GM12801 (cell line): Measurements from ENCODE around the gene ARMC8.

Source experiments
- TF ChIP-seq, protein P1 (sequence below): IDR thresholded peaks from one replicate; pipeline ENCODE4 v1.5.1; 2011; ENCODE audit warnings: control low read depth; ENCODE audit not compliant: insufficient read length; ENCODE audit errors: extremely low read depth

The ARMC8 gene

DNA sequence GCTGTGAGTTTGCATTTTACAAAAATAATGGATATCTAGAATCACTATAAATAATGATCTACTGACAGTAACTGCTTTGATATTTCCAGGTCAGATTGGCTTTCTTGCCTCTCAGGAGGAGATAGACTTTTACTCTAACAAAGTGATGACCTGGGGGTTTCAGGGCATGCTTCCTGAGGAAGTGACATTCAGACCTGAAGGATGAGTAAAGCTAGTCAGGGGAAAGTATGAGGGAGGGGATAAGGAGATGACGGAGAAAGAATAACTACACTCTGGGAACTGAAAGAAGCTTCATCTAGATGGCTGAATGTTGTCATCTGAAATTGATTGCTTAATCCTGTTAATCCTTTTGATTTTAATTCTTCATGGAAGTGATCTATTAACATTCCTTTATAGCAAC lies 32.2 kb downstream of the ARMC8 start:
- TF ChIP-seq, protein P1, sequence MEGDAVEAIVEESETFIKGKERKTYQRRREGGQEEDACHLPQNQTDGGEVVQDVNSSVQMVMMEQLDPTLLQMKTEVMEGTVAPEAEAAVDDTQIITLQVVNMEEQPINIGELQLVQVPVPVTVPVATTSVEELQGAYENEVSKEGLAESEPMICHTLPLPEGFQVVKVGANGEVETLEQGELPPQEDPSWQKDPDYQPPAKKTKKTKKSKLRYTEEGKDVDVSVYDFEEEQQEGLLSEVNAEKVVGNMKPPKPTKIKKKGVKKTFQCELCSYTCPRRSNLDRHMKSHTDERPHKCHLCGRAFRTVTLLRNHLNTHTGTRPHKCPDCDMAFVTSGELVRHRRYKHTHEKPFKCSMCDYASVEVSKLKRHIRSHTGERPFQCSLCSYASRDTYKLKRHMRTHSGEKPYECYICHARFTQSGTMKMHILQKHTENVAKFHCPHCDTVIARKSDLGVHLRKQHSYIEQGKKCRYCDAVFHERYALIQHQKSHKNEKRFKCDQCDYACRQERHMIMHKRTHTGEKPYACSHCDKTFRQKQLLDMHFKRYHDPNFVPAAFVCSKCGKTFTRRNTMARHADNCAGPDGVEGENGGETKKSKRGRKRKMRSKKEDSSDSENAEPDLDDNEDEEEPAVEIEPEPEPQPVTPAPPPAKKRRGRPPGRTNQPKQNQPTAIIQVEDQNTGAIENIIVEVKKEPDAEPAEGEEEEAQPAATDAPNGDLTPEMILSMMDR: no peak

DNA sequence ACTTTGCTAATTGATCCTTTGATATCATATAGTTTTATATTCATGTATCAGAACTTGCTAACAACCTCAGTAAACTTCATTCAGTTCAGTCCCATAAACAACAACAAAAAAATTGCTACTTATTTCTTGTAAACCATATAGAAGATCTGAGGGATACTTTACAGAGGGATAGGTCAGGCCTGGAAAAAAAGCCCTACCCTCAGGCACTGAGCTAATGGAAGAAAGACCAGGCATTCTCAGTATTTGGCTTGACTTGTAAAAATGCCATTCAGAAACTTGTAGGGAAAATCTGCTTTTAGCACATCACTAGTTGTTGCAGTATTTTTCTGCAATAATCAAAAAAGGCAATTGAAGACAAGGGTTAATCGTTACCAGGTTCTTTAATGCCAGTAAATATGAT lies 33.1 kb downstream of the ARMC8 start:
- TF ChIP-seq, protein P1: no peak

DNA sequence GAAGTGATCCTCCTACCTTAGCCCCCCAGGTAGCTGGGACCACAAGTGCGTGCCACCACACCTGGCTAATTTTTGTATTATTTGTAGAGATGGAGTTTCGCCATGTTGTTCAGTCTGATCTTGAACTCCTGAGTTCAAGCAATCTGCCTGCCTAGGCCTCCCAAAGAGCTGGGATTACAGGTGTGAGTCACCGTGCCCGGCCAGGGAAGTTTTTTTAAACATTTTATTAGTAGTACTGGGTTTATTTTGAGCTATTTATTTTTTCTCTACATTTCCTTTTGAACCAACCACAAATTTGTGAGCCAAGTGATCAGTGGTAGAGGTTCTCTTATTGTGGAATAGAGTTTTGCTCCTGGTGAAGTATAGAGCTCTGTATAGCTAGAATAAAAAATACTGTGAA lies 33.7 kb downstream of the ARMC8 start:
- TF ChIP-seq, protein P1: no peak

DNA sequence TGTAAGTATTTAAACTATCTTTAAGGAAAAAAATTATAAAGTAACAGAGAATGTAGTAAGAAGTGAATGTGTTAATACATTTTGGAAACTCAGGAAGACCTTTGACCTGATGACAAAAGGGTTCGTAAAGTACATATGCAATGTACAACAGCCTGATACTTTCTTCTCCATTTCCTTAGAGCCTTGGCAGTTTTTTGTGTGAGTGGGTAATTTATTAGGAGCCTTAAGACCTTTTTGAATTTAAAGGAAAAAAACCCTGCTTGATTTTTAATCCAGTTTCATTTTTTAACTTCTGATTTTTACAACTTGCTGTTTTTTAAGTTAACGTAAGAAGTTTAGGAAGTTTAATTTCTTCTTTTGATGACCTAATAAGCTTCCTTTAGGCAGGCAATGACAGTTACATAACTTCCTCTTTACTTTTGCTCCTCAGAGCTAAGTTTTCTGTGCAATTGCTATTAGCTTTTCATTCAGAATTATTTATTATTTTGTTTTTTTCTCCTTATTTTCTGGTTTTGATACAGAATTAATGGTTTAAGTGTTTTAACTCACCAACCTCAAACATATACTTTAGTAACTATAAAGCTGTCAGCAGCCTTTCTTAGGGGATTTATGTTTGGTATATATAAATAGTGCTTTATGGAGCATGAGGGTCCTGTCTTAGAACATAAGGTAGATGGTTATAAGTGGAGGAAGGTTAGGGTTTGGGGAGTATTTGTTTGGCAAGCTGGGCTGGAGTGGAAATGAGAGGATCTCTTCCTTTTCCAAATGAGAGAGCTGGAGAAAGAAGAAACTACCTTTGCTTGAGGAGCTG lies 35.2 kb downstream of the ARMC8 start:
- TF ChIP-seq, protein P1: no peak

DNA sequence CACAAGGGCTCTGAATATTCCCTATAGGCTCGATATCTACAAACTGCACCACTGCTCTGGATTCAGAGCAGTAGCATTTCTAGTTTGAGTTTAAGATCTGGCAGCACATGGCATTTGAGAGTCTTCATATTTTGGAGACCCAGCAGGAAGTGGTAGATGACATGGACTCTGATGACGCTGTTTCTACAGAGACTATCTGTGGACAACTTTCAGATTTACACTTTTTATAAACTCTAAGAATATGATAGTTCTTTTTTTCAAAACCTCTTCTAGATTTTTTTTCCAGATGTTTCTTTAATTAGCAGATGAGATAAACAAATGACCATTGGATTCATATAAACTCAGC lies 35.8 kb downstream of the ARMC8 start:
- TF ChIP-seq, protein P1: no peak

DNA sequence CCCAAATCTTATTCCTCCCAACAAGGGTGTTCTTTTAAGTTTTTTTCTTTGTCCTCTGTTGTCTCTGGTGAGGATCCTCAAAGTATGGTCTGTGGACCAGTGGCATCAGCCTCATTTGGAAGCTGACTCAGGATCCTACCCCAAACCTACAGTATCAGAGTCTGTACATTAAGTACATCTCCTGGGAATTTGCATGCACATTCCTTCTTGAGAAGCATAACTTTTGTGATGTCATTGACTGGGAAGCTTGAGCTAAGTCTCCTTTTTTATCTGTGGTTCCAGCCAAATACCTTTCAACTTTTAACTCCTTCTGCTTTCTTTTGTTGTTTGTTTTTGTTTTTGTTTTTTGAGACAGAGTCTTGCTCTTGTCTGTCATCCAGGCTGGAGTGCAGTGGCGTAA lies 40.5 kb downstream of the ARMC8 start:
- TF ChIP-seq, protein P1: no peak

DNA sequence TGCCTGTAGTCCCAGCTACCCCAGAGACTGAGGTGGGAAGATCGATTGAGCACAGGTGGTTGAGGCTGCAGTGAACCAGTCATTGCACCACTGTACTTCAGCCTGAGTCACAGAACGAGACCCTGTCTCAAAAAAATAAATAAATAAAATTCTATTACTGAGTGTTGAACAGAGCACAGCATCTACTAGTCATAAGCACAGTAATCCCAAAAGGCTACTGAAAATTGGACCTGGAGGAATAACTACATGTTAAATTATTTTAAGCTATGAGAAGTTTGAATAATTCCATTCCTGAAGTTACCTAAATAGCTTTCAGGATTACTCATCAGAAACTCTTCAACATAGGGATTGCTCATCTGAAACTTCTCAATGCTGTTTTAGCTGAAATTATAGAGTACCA lies 43.4 kb downstream of the ARMC8 start:
- TF ChIP-seq, protein P1: no peak
